DMS 273 (cell line): Measurements from ENCODE around the gene CFAP65.

Experiments used
- DNase-seq: peaks from one replicate; lab custom pipeline; 2025; ENCODE audit not compliant: unreplicated experiment; lab: John Stamatoyannopoulos, UW

CFAP65 gene

DNA sequence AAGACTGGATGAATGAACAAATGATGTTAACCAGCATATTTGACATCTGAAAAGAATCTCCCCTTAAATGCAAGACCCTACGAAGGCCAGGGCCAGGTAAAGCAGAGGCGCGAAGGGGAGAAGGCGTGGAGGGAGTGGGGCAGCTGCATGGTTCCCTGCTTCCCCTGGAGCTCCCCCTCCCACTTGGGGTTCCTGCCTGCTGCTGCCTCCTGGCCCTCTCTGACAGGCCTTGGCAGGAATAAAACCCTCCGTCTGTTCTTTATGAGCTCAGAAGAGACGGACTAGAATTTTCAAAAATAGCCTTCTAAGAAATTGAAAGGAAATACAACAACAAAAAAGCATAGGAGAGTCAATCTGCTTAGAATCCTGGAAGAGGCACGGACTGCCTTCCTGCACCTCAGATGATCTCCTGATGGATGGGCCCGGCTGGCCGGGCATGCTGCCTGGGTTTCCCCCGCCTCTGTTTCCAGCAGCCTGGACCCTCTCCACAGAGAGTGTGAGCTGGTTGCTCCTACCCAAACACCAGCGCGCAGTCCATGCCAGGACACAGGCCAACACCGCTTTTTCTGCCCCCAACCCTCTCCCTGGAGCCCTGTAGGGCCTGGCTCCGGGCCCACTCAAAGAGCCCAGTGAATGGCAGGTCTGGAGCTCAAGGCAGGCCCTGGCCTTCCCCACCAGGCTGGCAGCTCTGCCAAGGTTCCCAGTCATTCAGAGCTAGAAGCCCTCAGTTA is 23.9 kb downstream of the CFAP65 start:
- peak; percentile 64 for DNase-seq

DNA sequence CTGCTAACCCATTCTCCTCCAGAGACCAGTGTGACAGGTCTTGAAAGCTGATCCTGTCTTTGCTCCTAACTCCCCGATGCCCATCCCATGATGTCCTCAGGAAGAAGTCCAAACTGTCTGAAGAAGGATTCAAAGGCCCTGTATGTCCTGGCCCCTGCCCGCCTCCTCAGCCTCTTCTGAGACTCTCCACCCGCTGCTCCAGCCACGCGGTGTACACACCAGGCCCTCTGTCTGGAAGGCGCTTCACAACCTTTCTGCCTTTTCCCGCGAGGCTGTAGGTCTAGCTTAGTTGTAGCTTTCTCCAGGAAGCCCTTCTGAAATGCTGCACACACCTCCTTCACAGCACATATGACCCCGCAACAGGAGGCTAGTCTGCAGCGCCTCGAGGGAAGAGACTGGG is 24.6 kb downstream of the CFAP65 start:
- DNase-seq: no peak

DNA sequence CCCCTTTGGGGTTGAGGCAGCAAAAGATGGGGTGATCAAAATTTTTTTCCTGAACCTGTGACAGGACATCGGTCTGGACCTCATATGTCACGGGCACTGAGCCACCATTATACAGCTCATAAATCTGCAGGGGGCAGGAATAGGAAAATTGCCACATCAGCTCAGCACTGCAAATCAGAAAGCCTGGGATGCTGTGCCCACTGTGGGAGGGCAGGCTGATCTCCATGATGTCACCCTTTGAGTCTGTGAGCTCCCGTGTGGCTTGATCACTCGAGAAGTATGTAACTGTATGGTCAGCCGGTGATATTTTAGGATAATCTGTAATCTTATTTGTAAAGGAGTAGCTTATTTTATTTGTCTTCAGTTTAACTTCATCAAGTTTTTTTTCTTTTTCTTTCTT is 30.4 kb downstream of the CFAP65 start:
- no peak for DNase-seq

DNA sequence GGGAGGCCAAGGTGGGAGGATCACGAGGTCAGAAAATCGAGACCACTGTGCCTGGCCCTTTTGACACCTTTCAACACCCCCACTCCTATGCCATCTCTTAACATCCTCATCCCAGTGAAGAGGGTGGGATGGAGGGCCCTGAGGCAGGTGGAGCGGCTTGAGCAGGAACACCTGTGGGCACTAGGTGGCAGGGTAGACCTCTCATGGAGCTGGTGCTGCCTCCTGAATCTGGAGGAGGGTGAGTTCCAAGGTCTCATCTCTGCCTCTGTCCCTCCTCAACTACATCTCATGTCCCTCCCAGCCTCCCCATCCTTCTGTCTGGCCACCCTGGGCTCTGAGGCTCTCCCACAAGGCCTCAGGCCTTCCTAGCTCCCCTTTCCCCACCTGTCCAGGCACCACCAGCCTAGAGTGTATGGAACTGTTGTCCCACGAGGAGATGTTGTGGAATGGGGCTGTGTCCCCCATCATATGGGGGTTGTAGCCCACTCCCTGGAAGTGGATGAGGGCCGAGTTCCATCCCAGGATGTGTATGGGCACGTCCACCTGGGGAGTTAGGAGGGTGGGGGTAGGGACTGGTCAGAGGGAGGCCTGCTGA is 31.1 kb downstream of the CFAP65 start:
- DNase-seq: peak; percentile 60

DNA sequence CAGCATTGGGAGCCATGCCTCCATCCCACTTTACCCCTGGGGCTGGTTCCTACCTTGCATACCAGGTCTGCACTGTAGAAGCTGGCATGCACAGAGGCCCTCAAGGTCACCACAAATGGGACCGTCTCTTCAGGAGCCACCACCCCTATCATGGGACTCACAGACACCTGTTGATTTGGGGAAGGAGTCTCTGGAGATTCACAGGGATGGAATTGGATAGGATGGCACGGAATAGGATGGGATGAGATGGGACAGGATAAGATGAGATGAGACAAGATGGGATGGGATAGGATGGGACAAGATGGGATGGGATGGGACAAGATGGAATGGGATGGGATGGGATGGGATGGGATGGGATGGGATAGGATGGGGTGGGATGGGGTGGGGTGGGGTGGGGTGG is 32.0 kb downstream of the CFAP65 start:
- DNase-seq: no peak

DNA sequence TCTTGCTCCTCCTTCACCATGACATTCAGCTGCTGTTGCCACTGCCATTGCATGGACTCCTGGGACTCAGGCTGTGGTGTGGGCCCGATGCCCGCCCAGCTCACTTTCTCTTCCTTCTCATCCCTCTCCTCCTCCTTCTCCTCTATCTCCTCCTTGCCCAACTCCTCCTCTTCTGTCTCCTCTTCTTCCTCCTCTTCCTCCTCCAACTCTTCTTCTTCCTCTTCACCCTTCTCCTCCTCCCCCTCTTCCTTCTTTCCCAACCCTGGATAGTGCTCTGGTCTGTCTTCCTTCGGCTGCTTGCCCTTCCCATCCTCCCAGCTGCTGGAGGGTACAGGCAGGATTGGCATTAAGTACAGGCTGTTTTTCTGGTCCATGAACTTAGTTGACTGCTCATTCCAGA is 37.3 kb downstream of the CFAP65 start:
- DNase-seq: no peak

DNA sequence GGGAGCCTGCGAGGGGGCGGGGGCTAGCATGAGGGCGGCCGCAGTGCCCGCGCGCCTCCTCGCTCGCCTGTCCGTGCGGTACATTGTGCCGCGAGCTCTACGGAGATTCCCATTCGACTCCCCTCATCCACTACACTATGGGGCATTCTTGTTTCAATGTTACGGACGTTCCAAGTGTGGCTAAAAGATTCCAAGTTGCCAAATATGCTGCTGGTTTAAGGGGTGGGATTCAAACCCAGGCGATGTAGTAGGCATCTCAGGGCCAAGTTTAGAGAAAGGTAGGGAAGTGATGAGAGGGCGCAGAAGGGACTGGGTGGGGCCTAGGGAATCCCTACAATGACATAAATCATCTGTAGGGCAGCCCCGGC is 38.1 kb downstream of the CFAP65 start:
- no peak for DNase-seq

DNA sequence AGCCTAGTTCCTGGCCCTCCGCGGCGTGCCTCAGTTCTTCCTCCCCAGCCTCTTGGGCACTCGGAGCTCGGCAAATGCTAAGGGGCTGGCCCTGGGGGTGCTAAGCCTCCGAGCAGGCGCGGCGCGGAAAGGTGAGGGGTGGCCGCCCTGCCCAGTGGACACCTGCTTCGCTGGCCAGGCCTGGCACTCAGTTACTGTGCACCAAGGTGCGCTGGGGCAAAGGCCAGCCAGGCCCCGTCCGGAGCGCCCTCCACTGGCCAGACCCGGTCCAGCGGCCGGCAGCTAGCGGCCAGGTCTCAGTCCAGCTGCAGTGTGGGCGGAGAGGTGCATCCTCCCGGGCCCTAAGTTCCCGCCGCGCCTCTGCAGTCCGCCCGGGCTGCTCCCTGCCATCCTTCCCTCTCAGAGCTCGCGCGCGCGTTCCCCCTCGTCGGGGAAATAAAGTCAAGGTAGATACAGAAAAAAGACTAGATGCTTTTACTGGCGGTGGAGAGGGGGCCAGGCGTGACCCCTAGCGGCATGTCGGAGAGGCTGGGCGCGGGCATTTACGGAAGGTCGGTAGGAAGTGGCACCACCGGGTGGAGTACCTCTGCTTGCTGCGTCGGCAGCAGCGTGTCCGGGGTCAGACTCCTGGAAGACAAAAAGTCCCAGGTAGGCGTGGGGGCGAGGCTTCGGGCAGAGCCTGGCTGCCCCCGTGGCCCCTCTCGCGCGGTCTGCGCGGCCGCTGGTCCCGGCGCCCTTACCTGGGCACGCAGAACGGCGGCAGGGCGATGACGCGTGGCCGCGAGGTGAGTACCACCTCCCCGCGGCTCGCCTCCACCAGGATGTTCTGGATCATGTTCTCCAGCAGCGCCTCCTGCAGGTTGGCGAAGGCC is 38.7 kb downstream of the CFAP65 start:
- peak; percentile 74 for DNase-seq

DNA sequence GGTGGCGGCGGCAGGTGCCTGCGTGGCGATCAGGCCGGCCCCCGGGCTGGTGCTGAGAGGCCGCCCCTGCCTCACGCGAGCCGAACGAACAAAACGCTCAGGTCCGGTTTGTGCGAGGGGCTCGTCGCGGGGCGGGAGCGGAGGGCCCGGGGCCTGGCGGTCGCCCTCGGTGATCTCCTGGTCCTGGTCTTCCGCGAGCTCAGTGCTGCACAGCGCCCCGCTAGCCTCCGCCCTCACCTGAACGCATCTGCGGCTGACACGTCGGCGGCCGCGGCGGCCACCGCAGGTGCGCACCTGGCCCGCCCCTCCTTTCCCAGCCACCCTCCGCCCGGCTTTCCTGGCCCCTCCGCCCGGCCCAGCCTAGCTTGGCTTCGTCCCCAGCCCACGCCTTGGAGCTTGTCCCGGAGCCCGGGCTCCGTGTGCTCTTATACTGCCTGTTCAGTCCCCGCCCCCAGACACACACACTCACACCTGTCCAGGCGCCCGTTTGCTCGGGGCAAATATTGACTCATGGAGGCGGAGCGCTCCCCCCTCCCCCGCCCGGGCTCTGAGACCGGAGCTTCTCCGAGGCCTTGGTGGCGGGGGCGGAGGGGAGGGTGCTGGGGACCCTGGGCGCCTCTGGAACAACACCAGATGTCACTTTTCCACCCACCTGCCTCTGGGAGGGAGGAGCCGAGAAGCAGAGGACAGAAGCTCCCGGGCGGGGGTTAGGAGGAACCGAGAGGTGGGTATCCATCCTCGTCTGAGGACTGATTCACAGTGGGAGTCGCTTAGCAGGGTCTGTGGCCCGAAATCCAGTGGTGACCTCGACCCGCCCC is 39.5 kb downstream of the CFAP65 start:
- peak; percentile 89 for DNase-seq

DNA sequence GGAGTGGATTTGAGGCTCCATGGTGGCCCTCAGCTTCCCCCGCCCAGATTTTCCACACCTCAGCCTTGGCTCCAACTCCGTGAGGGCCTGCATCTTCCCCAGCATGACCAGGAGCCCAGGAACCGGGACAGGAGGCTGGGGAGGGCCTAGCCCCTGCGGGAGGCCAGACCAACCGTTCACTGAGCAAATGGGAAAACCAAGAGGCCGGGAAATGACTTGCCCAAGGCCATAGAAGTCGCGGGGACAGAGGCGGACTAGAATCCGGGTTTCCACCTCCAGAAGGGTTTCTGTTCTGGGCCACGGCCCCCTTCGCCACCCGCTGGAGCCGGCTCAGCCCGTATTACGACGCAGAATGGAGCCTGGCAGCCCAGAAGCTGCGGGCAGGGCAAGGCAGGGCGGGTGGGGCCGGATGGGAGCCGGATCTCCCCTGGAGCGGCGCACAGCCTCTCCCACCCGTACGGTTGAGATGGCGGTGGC is 40.2 kb downstream of the CFAP65 start:
- no peak for DNase-seq

DNA sequence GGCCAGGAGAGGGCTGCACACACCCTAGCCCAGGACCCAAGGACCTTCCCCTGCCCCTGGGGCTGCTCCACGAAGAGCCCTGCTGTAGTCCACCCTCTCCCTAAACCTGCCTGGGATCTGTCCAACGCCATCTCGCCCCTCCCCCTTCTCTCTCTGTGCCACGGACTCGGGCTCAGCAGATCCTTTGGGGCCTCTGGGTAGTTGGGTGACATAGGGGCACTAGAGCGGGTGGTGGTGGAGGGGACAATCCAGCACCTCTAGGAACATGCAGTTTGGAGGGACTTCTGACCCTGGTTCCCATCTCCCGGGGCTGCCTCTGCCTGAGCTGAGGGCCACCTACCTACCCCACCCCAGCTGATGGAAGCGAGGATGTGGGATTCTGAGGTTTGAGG is 40.8 kb downstream of the CFAP65 start:
- DNase-seq: no peak

DNA sequence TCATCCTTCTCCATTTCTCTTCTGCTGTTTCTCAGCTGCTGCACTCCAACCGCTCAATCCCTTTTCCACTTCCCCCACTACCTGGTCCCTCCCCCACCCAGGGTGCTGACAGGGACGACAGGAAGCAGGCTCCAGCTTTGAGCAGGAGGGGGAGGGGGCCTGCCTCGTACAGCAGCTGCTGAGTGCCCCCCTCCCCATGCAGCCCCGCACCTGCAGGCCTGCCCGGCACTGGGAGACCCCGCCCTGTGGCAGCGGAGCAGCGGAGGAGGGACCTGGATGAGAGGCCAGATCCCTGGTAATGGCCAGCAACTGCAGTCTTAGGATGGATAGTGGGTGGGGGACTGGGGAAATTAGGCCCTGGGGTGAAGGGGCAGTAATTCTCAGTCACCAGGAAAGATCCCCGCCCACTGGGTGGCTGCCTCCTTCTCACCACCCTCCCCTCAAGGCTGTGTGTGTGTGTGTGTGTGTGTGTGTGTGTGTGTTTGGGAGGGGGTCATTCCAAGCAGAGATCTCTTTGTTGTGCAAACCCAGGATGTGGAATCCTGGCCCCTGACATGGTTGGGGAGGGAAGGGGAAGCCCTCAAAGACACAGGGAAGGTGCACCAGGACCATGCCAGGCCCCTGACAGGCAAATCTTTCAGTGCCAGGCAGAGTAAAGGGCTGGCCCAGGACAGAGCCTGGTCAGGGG is 41.3 kb downstream of the CFAP65 start:
- no peak for DNase-seq

DNA sequence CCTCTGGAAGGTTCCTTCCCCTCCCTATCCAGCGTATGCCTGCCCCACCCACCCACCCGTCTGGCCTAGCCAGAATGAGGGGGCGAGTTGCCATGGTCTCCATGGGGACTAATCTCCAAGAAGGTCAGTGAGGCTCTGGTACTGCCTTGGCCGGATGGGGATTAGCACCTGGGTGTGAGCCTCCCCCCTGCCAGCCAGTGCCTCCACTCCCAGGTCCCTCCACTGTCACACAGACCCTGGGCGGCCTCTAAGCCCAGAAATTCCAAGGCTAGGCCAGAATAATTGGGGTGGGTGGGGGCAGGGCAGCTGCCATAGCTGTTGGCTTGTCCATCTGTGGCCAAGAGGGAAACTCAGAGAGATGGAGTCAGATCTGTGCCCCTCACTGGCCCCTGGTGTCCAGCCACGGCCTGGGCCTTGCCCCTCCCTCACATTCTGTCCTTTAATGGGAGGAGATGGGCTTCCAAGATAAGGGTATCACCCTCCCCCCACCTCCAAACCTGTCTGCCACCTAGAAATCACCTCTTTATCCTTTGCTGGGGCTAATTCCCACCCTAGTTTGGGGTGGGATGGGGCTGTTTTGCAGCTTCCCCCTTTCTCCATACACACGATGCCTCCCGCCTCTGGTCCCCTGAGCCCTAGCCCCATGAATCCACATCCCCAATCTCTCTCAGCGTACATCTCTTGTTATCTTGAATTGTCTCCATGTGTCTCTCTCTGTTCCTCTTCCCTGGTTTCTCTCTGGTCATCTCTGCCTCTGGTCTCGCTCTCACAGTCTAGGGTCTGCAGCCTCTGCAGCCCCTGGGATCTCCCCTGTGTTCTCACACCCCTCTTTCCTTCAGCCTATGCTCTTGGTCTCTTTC is 42.1 kb downstream of the CFAP65 start:
- peak; percentile 40 for DNase-seq

DNA sequence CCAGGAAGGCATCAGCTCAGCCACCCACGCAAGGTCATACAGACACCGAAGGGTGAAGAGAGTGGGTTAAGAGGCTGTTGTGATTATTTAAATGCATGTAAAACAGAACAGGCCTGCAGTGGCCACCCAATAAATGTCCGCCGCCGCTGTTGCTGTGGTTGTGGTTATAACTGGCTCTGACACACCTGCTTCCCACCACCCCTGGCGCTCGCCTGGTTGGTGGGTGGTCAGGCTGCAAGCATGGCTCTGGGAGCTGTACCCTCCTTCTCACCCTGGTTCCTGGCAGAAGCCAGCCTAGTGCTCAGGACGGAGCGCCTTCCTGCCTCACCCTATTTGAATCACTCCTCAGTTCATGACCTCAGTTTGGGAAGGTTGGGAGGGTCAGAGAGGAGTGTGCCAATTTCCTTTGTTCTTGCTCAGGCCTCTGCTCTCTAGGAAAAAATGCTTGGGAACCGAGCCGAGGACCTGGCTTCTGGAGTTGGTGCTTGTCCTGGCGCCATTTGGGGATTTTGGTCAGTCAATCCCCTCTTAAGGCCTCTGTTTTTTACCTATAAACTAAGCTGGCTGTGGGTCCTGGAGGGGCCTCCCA is 42.8 kb downstream of the CFAP65 start:
- no peak for DNase-seq

DNA sequence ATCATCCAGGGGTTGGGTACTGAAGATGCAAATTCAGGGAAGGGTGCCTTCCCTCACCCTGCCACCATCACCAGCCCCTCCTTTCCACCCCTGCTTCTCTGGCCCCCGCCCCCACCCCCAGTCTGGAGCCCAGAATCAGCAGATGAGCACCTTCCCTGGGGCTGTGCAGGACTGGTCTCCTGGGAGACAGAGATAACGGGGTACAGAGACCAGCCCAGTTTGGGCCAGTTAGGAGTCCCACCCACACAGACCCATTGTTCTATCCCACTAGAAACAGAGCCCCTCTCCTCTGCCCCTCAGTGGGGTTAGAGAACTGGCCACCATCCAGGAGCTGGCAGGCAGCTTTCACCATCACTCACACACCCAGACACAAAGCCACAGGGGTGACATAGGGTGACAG is 43.6 kb downstream of the CFAP65 start:
- DNase-seq: no peak

DNA sequence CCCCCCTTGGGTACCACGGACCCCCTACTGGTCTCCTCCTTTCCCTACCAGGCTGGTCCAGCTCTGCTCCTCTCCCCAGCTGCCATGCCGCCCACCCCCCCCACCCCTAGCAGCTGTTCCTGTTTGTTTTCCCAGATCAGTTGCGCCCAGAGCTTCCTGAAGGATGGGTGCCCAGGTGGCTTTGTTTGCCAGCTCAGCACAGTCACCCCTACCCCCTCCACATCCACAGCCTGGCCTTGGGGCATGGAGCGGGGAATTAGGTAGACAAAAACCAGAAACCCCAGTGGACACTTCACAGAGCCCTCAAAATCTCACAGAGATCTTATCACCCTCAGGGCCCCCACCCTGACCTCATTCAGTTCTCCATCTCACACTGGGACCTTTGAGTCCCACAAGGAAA is 44.4 kb downstream of the CFAP65 start:
- peak; percentile 83 for DNase-seq

DNA sequence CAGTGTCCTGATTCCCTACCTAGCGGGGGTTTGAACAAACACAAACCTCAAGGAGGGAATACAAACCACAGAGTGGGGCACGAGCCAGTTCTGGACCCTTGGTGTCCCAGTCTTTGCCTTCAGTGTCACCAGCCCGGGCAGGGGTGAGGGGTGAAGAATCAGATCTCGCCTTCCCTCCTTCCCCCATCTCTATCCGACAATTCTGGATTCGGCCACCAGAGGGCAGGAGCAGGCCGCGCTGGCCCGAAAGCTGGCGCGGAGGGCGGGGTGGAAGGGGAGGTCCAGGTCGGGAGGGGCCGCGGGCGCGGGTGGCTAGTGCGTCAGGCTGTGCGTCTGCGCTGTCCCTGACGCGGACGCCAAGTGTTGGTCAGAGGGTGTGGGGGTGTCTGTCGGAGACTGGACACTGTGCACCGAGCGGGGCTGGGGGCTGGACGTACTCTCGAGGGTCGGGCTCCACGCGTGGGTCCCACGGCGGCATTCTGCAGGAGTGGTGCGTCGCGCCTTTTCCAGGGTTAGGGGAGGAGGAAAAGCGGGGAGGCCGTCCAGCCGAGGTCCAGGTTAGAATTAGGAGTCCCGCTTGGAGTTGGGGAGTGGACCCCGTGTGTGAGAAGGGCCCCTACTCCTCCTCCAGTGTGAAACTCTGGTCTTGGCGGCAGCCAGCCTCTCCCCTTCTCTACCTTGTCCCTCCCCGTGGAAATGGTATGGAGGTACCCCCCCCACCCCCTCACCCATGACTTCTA is 45.2 kb downstream of the CFAP65 start:
- DNase-seq: peak; percentile 94

DNA sequence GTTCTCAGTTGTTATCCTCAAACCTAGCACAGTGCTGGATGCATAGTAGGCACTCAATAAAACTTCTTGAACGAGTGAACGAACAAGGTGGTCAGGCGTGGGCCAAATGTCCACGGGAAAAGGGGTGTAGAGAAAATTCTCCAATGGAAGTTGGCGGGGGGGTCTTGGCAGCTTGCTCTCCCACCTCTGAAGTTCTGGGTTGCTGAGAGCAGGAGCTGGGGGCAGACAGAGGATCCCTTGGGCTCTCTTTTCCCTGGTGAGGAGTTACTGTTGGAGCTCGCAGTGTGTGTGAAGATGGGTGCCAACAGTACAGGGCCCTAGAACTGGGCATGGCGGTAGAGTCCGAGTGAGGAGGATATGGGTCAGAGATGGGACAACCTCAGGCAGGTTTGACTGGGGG is 45.8 kb downstream of the CFAP65 start:
- no peak for DNase-seq
